Measurements from ENCODE around the gene SCP2.
"Not testable (repeated sequence)": the region's sequence is repeated elsewhere in the genome, so short reads cannot be mapped to it uniquely, and the experiment has no call there.

SCP2 gene

DNA sequence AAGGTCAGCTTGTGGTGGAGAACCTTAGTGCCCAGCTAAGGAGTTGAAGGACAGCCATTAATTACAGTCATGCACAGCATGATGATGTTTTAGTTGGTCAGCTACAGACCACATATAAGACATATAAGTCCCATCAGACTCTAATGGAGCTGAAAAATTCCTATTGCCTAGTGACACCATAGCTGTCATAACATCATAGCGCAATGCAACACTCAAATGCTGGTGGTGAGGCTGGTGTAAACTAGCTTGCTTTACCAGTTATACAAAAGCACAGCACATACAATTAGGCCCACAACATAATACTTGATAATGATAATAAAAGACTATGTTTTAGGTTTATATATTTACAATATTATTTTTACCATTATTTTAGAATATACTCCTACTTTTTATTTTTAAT, 9.5 kb upstream of the SCP2 start:
- no peak for DNase-seq

DNA sequence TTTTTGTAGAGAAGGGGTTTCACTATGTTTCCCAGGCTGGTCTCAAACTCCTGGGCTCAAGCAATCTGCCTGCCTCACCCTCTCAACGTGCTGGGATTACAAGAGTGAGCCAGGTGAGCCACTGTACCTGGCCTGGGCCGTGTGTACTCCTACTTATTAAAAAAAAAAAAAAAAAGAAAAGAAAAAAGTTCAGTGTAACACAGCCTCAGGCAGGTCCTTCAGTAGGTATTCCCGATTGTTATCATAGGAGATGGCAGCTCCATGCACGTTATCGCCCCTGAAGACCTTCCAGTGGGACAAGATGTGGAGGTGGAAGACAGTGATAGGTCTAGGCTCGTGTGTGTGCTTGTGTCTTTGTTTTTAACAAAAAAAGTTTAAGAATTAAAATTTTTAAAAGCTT, 8.9 kb upstream of the SCP2 start:
- no peak for DNase-seq

DNA sequence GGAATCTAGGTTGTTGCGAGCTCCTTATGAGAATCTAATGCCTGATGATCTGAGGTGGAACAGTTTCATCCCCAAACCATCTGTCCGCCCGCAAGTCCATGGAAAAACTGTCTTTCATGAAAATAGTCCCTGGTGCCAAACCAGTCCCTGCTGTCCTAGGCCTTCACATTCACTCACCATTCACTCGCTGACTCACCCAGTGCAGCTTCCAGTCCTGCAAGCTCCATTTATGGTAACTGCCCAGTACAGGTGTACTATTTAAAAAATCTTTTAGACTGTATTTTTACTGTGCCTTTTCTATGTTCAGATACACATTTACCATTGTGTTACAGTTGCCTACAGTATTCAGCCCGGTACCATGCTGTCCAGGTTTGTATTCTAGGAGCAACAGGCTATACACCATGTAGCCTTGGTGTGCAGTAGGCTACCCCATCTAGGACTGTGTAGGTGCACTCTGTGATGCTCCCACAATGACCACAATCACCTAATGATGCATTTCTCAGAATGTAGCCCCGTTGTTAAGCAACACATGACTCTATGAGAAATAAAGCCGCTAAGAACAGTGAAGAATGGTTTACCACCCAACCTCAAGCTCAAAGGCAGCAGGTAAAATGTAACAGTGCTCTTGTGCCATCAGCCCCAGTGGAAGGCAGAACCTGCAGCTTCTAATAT, 7.9 kb upstream of the SCP2 start:
- no peak for DNase-seq

DNA sequence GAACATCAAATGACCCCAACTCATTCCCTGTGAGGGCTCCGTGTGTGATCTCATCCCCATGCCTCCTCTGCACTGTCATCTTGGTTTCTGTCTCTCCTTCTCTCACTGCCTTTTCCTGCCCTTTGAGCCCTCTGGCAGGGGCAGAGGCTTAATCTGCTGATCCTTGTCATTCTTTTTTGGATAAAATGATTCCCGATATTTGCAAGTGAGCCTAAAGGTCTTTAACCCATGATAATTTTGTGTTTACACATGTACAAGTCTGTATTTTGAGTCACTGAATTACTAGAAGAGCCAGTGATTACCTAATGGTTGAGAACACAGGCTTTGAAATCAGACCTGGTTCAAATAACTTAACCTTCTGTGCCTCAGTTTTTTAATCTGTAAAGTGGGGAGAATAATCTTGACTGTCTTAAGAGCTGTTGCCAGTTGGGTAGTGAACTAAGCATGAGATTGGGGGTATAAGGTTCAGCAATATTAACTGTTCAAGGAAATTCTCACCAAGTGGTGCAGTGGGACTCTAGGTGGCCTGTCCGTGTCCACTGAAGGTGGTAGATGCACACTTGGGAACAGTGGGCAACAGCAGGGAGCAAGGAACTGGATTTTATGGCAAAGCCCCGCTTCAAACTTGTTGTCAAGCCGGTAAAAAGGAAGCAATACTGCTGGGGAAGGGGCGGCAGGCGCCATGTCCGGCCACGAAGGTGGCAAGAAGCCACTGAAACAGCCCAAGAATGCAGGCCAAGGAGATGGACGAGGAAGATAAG, 7.2 kb upstream of the SCP2 start:
- DNase-seq = no peak

DNA sequence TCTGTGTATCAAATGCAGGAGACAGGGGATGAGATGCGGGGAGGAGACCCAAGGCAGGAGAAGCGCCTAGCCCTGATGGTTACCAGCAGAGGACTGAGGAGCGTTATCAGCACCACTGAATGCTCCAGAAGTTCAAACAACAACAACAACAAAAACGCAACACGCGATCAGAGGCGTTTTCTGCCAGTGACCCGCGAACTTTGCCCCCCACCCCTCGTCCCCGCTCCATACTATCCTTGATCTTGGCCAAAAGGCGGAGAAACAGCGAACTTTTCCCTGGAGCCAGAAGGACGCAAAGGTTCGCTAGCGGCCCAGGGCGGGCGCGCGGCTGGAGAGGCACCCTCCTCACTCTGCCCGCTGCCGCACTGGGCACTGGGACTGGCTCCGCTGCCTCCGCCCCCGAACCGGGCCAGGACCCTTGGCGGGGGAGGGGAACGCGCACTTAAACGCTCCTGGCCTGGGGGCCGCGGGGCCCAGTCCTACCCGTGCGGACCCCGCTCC, 6.2 kb upstream of the SCP2 start:
- no peak for DNase-seq

DNA sequence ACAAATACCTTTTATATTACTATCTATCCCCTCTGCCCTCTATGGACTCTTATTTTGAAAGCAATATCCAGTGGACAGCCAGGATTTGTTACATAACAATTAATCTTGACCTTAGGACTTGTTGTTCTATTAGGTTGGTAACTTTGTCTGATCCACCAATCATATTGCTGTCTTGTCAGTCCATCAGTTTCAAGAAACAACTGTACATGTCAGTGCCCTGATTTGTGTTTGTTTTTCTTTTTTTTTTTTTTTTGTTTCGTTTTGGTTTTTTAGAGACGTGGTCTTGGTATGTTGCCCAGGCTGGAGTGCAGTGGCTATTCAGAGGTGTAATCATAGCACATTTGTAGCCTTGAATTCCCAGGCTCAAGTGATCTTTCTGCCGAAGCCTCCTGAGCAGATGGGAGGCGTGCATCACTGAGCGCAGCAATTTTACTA, 1.5 kb upstream of the SCP2 start:
- no peak for DNase-seq

DNA sequence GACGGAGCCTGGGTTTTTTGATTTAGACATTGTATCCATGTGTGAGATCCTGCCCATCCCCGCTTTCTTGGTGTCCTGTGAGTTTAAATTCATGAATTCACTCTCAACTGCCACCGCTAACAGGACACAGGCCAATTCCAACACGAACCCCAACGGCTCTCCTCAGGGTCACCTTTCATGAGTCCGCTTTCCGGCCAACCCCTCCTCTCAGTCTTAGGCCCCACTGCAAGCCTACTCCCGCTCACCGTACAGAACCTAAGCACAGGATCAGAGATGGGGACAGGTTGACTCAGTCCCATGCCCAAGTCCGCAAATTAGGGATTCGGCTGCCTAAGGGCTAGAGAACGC, 238 bp upstream of the SCP2 start:
- DNase-seq = no peak

DNA sequence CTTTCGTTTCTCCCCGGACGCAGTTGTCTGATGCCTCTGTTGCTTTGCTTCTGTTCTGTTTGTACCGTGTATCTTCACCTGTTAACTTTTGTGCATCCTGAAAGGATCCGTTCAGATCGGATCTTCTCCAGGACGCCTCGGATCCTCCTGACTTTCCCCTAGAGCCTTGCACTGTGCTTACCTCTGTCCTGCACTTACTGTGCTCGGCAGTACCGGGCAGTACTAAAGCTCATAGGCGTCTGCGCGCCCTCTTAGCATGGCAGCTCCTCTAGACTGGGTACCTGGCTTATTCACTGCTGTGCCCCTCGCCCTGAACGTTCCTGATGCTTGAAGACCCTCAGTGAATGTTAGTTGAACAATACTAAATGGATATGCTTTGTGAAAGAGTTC, 934 bp downstream of the SCP2 start:
- no peak for DNase-seq

DNA sequence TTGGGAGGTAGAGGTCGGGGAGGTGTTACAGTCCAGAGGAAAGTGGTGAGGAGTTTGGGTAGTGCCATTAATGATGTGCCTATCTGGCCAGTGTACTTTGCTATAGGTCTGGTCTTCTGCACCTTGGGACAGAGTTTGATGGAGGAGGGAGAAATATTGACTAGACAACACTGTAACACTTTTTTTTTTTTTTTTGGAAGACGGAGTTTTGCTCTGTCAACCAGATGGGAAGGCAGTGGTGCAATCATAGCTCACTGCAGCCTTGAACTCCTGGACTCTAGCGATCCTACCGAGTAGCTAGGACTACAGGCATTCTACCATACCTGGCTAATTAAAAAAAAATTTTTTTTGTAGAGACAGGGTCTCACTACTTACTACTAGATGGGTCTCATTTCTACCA, 1.9 kb downstream of the SCP2 start:
- no peak for DNase-seq

DNA sequence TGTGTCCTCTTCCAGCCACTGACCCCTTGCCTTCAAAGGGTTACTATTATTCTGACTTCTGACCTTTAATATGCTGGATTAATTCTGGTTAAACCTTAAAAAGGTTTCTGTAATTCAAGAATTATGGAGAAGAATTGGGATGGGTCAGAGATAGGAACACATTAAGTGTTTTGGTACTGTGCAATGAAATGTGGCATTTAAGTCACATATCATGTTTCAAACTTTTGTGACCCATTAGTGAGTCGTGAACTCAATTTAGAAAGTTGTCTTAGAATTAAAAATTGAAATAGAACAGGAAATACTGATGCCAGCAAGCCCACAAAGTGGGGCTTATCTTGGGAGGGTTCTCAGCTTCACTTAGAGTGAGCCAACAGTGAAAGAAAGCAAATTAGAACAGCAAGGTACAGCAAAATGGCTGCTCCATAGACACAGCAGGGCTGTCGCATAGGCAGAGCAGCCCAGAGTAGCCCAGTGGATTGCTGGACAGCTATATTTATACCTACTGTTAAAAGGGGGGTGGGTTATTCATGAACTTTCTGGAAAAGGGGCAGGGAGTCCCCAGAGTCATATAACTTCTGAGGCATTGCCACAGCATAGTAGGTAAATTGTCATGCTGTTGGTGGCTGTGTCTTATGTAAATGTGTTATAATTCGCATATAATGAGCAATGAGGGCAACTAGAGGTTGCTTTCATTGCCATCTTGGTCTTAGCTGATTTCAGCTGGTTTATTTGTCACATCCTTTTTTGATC, 10.5 kb downstream of the SCP2 start:
- DNase-seq = no peak

DNA sequence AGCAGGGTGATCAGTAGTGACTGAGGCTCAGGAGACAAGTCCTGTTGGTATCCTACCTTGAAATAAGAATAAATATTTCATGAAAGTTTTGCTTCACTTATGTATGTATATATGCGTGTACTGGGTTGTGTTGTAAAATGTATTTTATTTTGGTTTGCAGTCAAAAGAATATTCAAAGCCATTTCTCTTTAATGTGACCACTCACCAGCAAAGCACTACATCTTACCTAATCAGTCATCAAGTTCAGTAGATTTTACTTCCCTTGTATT, 11.0 kb downstream of the SCP2 start:
- no peak for DNase-seq

DNA sequence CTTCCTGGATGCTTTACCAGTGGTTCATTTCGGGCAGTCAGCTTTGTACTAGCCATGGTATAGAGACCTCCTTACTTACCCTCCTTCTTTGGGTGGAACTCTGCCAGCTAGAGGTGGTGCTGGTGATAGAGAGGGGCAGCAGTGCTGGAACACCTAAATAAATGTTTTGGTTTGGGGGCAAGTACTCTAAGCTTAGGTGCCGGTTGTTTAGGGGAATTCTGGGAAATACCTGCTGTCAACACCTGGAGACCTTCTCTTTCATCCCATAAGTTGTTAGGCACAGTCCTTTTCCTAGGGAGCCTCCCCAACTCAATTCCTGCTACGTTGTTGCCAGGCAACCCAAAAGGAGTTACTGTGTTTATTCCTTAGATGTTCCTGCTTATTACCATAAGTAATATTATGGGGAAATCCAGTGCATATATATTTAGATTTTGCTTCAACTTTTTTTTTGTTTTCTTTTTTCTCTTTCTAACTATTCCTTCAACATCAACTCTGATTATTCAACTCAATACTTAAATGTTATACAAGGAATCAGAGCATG, 16.9 kb downstream of the SCP2 start:
- no peak for DNase-seq

DNA sequence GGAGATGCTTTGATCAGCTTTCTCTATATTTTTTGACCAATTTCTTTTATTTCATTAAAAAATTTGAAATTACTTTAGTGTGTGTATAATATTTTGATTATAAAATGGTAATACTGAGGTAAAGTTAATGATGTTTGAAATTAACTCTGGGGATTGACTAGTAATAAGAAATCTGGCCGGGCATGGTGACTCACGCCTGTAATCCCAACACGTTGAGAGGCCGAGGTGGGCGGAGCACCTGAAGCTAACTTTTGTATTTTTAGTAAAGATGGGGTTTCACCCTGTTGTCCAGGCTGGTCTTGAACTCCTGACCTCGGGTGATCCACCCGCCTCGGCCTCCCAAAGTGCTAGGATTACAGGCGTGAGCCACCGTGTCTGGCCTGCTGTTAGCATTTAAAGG, 17.5 kb downstream of the SCP2 start:
- no peak for DNase-seq

DNA sequence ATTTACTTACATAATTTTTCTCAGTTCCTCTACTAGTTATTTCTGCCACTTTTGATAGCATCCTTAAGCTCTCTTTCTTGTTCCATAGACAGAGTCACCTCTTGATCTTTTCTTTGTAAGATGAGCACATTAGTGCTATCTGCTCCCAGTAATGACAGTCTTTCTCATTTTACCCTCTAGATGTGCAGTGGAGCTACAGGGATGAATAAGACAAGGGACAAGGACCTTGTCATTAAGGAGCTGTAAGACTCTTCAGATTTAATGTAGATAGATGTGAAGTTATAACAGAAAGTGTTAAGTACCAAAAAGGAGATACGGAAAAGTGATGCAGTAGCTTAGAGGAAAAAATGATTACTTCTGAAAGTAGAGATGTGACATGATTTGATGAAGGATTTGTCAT, 20.4 kb downstream of the SCP2 start:
- DNase-seq = no peak

DNA sequence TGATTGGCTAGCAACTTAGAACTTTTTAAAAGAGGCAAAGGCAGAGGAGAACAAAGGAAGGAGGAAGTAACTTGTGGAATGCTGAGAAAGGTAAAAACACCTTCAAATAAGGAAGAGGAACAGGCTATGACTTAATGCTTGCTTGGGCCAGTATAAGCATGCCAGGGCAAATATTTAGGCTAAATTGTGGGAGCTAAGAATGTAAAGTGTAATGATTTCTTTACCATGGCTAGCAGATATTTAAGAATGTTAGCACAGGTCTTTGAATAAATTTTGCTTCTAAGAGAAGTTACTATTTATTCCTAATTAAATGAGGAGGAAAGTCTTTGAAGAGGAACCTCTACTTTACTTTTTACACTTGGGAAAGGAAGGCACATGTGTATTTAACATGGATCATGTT, 22.5 kb downstream of the SCP2 start:
- DNase-seq = not testable (repeated sequence)

DNA sequence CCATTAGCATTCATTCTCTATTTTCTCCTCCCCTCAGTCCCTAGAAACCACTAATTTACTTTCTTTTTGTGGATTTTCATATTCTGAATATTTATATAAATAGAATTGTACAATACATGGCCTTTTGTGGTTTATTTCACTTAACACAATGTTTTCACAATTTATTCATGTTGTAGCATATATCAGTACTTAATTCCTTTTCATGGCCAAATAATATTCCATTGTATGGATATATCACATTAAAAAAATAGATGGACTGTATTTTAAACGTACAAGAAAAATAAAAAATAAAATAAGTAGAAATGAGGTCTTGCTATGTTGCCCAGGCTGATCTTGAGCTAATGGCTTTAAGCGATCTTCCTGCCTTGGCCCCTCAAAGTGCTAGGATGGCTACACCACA, 25.0 kb downstream of the SCP2 start:
- DNase-seq = no peak

DNA sequence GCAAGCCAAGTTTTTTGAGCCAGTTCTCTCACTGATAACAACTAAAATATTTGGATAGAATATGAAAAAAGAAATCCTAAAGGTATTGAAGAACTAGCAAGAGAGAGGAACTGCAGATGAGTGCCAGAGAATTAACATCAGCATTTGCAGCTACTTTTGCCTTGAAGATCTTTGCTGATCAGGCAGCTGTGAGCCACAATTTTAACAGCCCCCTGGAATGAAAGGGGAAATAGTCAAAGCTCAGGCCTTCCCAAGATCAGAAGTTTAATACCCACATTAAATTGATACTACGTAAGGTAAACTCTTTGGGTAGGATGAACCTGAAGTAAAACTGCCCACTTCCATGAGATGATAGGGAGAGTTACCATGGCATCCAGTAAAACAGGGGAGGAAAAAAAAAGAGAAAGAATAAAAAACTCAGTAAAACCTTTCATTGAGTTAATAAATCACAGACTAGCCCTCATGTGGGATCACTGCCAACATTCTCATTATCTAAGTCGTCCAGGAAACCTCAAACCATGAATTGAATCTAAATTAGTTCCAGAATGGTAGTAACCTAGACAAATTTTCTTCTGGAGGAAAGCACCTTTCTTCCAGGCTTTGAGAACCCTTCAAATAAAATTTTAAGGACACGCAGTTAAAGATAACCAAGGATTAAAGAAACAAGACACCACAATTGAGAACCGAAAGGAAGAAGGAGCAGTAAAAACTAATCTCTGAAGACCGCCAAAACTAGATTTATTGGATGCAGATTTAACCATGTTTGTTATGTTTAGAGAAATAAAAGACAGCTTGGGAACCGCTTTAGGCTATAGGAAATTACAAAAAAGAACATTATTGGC, 28.3 kb downstream of the SCP2 start:
- DNase-seq = no peak

DNA sequence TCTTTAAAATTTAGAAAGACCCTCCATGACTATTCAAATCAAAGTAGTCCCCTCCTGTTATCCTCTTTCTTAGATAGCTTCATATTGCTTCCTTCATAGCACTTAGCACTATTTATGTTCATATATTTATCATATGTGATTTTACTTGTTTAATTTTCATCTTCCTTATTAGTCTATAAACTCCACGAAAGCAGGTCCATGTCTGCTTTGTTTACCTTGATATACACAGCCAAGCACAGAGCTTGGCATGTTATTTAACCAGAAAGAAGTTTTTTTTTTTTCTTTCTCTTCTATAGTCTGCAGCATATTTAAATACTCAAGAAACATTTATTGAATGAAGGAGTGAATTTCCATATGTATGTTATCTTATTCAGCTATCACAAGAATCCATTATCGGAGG, 36.0 kb downstream of the SCP2 start:
- no peak for DNase-seq

DNA sequence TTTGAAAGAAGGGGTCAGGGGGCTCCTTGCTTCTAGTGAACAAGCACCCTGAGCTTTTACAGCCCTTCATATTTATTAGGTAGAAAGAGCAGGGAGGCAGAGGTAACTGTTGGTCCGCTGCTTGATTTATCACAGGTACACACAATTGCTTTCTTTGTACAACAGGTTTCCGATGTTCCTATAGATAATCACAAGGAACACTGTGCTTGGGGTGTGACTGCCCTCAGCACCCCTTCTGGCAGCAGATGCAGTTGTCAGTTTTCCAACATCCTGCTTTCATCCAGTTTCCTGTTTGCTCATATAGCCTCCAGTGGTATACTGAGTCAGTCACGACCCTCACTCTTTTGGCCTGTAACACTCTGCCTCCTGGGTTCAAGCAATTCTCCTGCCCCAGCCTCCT, 40.6 kb downstream of the SCP2 start:
- no peak for DNase-seq

DNA sequence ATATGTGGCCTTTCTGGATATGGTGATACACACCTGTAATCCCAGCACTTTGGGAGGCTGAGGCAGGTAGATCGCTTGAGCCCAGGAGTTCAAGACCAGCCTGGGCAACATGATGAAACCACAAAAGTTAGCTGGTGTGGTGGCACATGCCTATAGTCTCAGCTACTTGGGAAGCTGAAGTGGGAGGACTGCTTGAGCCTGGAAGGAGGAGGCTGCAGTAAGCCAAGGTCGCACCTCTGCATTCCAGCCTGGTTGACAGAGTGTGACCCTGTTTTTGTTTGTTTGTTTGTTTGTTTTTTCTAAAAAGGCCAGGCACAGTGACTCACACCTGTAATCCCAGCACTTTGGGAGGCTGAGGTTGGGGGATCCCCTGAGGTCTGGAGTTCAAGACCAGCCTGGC, 42.2 kb downstream of the SCP2 start:
- not testable (repeated sequence) for DNase-seq

DNA sequence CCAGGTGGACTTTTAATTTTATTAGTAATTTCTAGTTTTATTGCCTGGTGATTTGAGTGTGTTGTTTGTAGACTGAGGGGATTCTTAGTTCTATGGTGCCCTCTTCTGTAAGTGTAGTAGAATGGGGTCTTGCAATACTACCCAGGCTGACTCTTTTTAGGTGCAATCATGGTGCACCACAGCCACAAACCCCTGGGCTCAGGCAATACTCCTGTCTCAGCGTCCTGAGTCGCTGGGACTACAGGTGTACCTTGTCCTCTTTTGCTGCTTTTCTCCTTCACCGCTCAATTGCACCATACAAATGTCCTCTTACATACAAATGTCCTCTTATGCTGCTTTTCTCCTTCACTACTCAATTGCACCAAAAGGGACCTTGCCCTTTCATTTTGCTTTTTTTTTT, 43.1 kb downstream of the SCP2 start:
- no peak for DNase-seq

DNA sequence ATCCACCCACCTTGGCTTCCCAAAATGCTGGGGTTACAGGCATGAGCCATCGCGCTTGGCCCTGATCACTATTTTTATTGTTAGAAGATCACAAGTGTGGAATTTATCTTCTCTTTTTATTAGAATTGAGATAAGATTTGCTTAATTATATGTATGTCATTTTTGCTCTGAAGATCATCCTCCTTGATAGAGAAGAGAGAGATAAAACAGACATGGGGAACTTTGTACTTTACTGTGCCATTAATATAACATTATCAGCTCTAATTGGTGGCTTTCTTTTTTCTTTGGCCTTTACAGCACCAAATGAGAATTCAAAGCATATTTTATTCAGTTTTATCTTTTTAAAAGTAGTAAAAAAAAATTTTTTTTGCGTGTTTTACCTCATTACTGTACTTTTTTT, 46.8 kb downstream of the SCP2 start:
- DNase-seq = no peak

All from suppressor macrophage treated with lipopolysaccharide for 4 hours (primary cell).